HepG2 (cell line): ENCODE results near the gene HS3ST3B1. TPM values are rescaled to one million over a fixed set of nuclear protein-coding genes. Genes with fewer than 3 reads are reported as not detected.
A peak's percentile ranks its signal among the peaks of the same experiment; 100 is the strongest.

ENCODE experiments used
- CREB1 ChIP-seq, 2 experiments: fragments of 450-650 bp in 1 of 2; IDR thresholded peaks; 2 replicates each; pipeline ENCODE4 v1.6.1; 2016 to 2017; ENCODE audit warnings: control low read depth in 1 of 2, mild to moderate bottlenecking in 1 of 2, missing compliant biosample characterization in 1 of 2, missing genetic modification characterization in 1 of 2
- IRF9 ChIP-seq: sonication (generic); formaldehyde crosslinking; IDR thresholded peaks from 2 replicates; pipeline ENCODE4 v1.8.0; 2022; ENCODE audit warnings: missing genetic modification reagents, mild to moderate bottlenecking, borderline replicate concordance
- ISX ChIP-seq: sonication (generic); formaldehyde crosslinking; conservative IDR thresholded peaks from 2 replicates; pipeline ENCODE4 v1.5.0; 2020; ENCODE audit warnings: missing genetic modification reagents
- MAZ ChIP-seq, 2 experiments: sonication (generic) in 1 of 2; formaldehyde crosslinking in 1 of 2; IDR thresholded peaks; 2 replicates each; pipeline versions ENCODE4 v1.5.0 to v1.6.1; 2012 to 2020; ENCODE audit warnings: low read depth in 2 of 2, mild to moderate bottlenecking in 2 of 2, borderline replicate concordance in 1 of 2, improper control_type of control experiment in 1 of 2, low read length in 1 of 2, missing genetic modification reagents in 1 of 2, moderate library complexity in 1 of 2
- MED13 ChIP-seq: sonication (generic); formaldehyde crosslinking; IDR thresholded peaks from 2 replicates; pipeline ENCODE4 v1.5.0; 2020; ENCODE audit warnings: missing genetic modification reagents
- ZFAT ChIP-seq: sonication (generic); formaldehyde crosslinking; conservative IDR thresholded peaks from 2 replicates; pipeline ENCODE4 v1.8.1; 2023; ENCODE audit warnings: missing genetic modification reagents, inconsistent platforms
- ZFP82 ChIP-seq: sonication (generic); formaldehyde crosslinking; IDR thresholded peaks from 2 replicates; pipeline ENCODE4 v1.5.1; 2020; ENCODE audit warnings: mild to moderate bottlenecking, missing genetic modification reagents, borderline replicate concordance
- ZNF335 ChIP-seq: sonication (generic); formaldehyde crosslinking; IDR thresholded peaks from 2 replicates; pipeline ENCODE4 v1.4.0; 2020; ENCODE audit warnings: missing genetic modification reagents
- ZNF33A ChIP-seq: sonication (generic); formaldehyde crosslinking; IDR thresholded peaks from 2 replicates; pipeline ENCODE4 v1.5.1; 2020; ENCODE audit warnings: missing genetic modification reagents, mild to moderate bottlenecking, moderate library complexity, borderline replicate concordance
- ZNF446 ChIP-seq: sonication (generic); formaldehyde crosslinking; IDR thresholded peaks from 2 replicates; pipeline ENCODE4 v1.5.0; 2020; ENCODE audit warnings: mild to moderate bottlenecking, missing genetic modification reagents
- ZNF513 ChIP-seq: sonication (generic); formaldehyde crosslinking; conservative IDR thresholded peaks from 2 replicates; pipeline ENCODE4 v1.5.0; 2020; ENCODE audit warnings: missing genetic modification reagents
- ZNF749 ChIP-seq: sonication (generic); formaldehyde crosslinking; IDR thresholded peaks from 2 replicates; pipeline ENCODE4 v1.8.0; 2022; ENCODE audit warnings: mild to moderate bottlenecking, missing genetic modification reagents, moderate library complexity, borderline replicate concordance
- polyA plus RNA-seq, 8 experiments: library from polyadenylated mRNA; depleted of rRNA in 3 of 8; stranded (reverse) in 7 of 8; unstranded in 1 of 8; fragments of >200 nt; fragmentation: Illumina TruSeq in 4 of 8; extraction: Trizol in 4 of 8; gene quantifications; 2 replicates each; pipeline versions ENCODE4 v1.2.1 to v1.2.3, GENCODE V29; 2011 to 2016; ENCODE audit warnings: low read depth in 4 of 8, missing spikeins in 1 of 8, mixed read lengths in 1 of 8; ENCODE audit not compliant: insufficient read depth in 1 of 8
- total RNA-seq, 5 experiments: library from RNA; depleted of rRNA; stranded (reverse); fragments of >200 nt; fragmentation: Illumina TruSeq; extraction: Trizol; gene quantifications; 2 replicates each; pipeline ENCODE4 v1.2.3, GENCODE V29; 2016; ENCODE audit warnings: low read depth in 1 of 5

Gene HS3ST3B1
- total and polyA plus RNA-seq, 2 of the 13 experiments (the other 11 are each of a cell fraction or from before 2014, with no cell fraction given): 15.7 to 39.5 TPM

GRCh38 chr17:14308636-14308964 lies 7.7 kb downstream of the HS3ST3B1 start (continued):
- no peak for TF ChIP-seq ZNF513
- no peak for TF ChIP-seq IRF9
- TF ChIP-seq ZNF446: no peak
- no peak for TF ChIP-seq MED13 (CRISPR knock-in tag)
- no peak for TF ChIP-seq ZFP82 (CRISPR knock-in tag)
- TF ChIP-seq ZNF33A (CRISPR knock-in tag): no peak
- TF ChIP-seq ZFAT (CRISPR knock-in tag): 0 out of 2 replicates have a peak, but pooled peaks have one; percentile 4
- TF ChIP-seq ISX: no peak
- TF ChIP-seq MAZ (IDR thresholded peaks at IDR 0.05; ENCODE audit: borderline replicate concordance, low read depth, low read length): no peak
- TF ChIP-seq MAZ (CRISPR knock-in tag; IDR thresholded peaks at IDR 0.05; ENCODE audit: low read depth): no peak
- TF ChIP-seq ZNF335 (CRISPR knock-in tag): no peak
- TF ChIP-seq ZNF749 (CRISPR knock-in tag): no peak
- TF ChIP-seq CREB1 (IDR thresholded peaks at IDR 0.05): no peak
- TF ChIP-seq CREB1 (CRISPR knock-in tag; IDR thresholded peaks at IDR 0.05): peak; percentile 54
